Keratinocyte (primary cell): ENCODE measurements around the gene PKD2. TPM values are rescaled to one million over a fixed set of nuclear protein-coding genes. Genes with fewer than 3 reads are reported as not detected.

Experiments used
- DNase-seq: peaks from one replicate; pipeline ENCODE4 v3.0.0-alpha.2; 2011; ENCODE audit warnings: low read depth, missing footprints, low spot score
- FAIRE-seq: peaks from 2 replicates; lab custom pipeline; 2011; peaks lifted over from hg19 to GRCh38; lab: Jason Lieb, UNC
- H2AFZ ChIP-seq: 2 replicates; pipeline ENCODE4 v1.6.0; 2012; ENCODE audit warnings: low read length, control low read depth, inconsistent platforms; ENCODE audit not compliant: control insufficient read depth
- H3K27ac ChIP-seq: 2 replicates; pipeline ENCODE4 v1.5.1; 2011; ENCODE audit warnings: low read length; ENCODE audit not compliant: control insufficient read depth, insufficient read depth
- H3K27me3 ChIP-seq: 3 replicates; pipeline ENCODE4 v1.6.0; 2011; ENCODE audit warnings: low read length; ENCODE audit not compliant: control insufficient read depth, insufficient read depth; ENCODE audit errors: extremely low read depth
- H3K36me3 ChIP-seq, 2 experiments: 2 replicates in 1 of 2; 3 replicates in 1 of 2; pipeline ENCODE4 v1.5.1; 2011; ENCODE audit warnings: low read length in 2 of 2, mild to moderate bottlenecking in 1 of 2; ENCODE audit not compliant: control insufficient read depth in 2 of 2, insufficient read depth in 2 of 2; ENCODE audit errors: extremely low read depth in 1 of 2
- H3K4me1 ChIP-seq: 3 replicates; pipeline ENCODE4 v1.5.1; 2011; ENCODE audit warnings: low read length; ENCODE audit not compliant: control insufficient read depth, insufficient read depth; ENCODE audit errors: extremely low read depth
- H3K4me2 ChIP-seq: 3 replicates; pipeline ENCODE4 v1.6.0; 2011; ENCODE audit warnings: low read depth, low read length; ENCODE audit not compliant: control insufficient read depth, insufficient read depth; ENCODE audit errors: extremely low read depth
- H3K4me3 ChIP-seq, 3 experiments: fragments of 200-600 bp in 1 of 3; sonication (generic) in 1 of 3; 2 replicates in 2 of 3; 3 replicates in 1 of 3; pipeline ENCODE4 v1.5.1; 2011 to 2016; ENCODE audit warnings: low read length in 3 of 3, mild to moderate bottlenecking in 3 of 3, control low read depth in 2 of 3, inconsistent platforms in 1 of 3, low read depth in 1 of 3, mixed read lengths in 1 of 3, mixed run types in 1 of 3, moderate library complexity in 1 of 3; ENCODE audit not compliant: control insufficient read depth in 2 of 3, insufficient read depth in 2 of 3; ENCODE audit errors: extremely low read depth in 1 of 3
- H3K79me2 ChIP-seq: 2 replicates; pipeline ENCODE4 v1.6.0; 2012; ENCODE audit warnings: low read length; ENCODE audit not compliant: control insufficient read depth, insufficient read depth
- H3K9ac ChIP-seq: 3 replicates; pipeline ENCODE4 v1.6.0; 2011; ENCODE audit warnings: low read length; ENCODE audit not compliant: control insufficient read depth, insufficient read depth; ENCODE audit errors: extremely low read depth
- H3K9me1 ChIP-seq: 3 replicates; pipeline ENCODE4 v1.6.0; 2011; ENCODE audit warnings: low read length; ENCODE audit not compliant: control insufficient read depth, insufficient read depth; ENCODE audit errors: extremely low read depth
- H3K9me3 ChIP-seq: 2 replicates; pipeline ENCODE4 v1.5.1; 2012; ENCODE audit warnings: low read depth, low read length; ENCODE audit not compliant: control insufficient read depth
- H4K20me1 ChIP-seq: 3 replicates; pipeline ENCODE4 v1.6.0; 2011; ENCODE audit warnings: low read length; ENCODE audit not compliant: control insufficient read depth, insufficient read depth; ENCODE audit errors: extremely low read depth
- CTCF ChIP-seq, 3 experiments: IDR thresholded peaks in 1 of 3; conservative IDR thresholded peaks in 1 of 3; optimal IDR thresholded peaks in 1 of 3; 2 replicates in 2 of 3; 3 replicates in 1 of 3; pipeline versions ENCODE3 to v1.5.1; 2011; ENCODE audit warnings: low read length in 3 of 3, mild to moderate bottlenecking in 3 of 3, moderate library complexity in 2 of 3, control low read depth in 1 of 3, inconsistent platforms in 1 of 3; ENCODE audit not compliant: insufficient read depth in 2 of 3; ENCODE audit errors: extremely low read depth in 1 of 3
- EZH2 ChIP-seq: IDR thresholded peaks from one replicate; pipeline ENCODE4 v1.6.1; 2012; ENCODE audit warnings: inconsistent platforms, mild to moderate bottlenecking, low read length, moderate library complexity
- dilution Hi-C: fragments of 300-500 bp; cut with MboI; formaldehyde crosslinking; loops from one replicate; pipeline ENCODE4 v1.7.0; 2020; ENCODE audit warnings: low sequenced_read_pairs; ENCODE audit not compliant: extremely low pct_ligation_motif_present
- polyA plus RNA-seq, 5 experiments: library from polyadenylated mRNA; depleted of rRNA in 3 of 5; stranded (reverse) in 3 of 5; stranded (forward) in 1 of 5; unstranded in 1 of 5; fragments of >200 nt; gene quantifications; 1 replicate in 1 of 5; 2 replicates in 3 of 5; 3 replicates in 1 of 5; pipeline versions ENCODE4 v1.2.1 to v1.2.3, GENCODE V29; 2011 to 2012; ENCODE audit warnings: missing spikeins in 2 of 5, low read depth in 1 of 5, low replicate concordance in 1 of 5

PKD2 gene
- polyA plus RNA-seq, 1 donor (not counting 4 experiments of a cell fraction or from before 2014, with no cell fraction given): 21.5 TPM

- H3K79me2 ChIP-seq: no peaks in the 10 kb centered on the region
- H3K36me3 ChIP-seq: no peaks in the 10 kb centered on the region
- dilution Hi-C loops: loop anchor here (25.0 kb wide), 1 partner anchor 110 kb away; no protein-coding TSS in a partner anchor
- FAIRE-seq (no peak), DNase-seq (no peak)
- H4K20me1 ChIP-seq: no peaks in the 10 kb centered on the region
- no peak overlapping the region for H2AFZ ChIP-seq
- H3K4me3 ChIP-seq: no peak overlapping the region
- H3K27me3 ChIP-seq: no peaks in the 10 kb centered on the region
- no peak overlapping the region for H3K4me2 ChIP-seq
- H3K27ac ChIP-seq: no peak overlapping the region
- no peaks in the 10 kb centered on the region for H3K9me3 ChIP-seq
- no peaks in the 10 kb centered on the region for H3K9me1 ChIP-seq
- H3K9ac ChIP-seq: no peak overlapping the region
- TF ChIP-seq CTCF (optimal IDR thresholded peaks at IDR 0.05 in 1 of 3, IDR thresholded peaks at IDR 0.05 in 1 of 3, conservative IDR thresholded peaks at IDR 0.05 in 1 of 3; ENCODE audit: extremely low read depth in 1 of 3, insufficient read depth in 2 of 3, low read length in 3 of 3) (no peak), EZH2 (no peak)
- H3K4me1 ChIP-seq: peaks cover 18% of the 10 kb centered on the region
Observed at GRCh38 chr4:87971866-87972265, 35.6 kb upstream of the PKD2 start.

GRCh38 chr4:87973283-87974169 lies 33.9 kb upstream of the PKD2 start:
- peak overlapping the region; percentile 64 for H3K27ac ChIP-seq
- no peaks in the 10 kb centered on the region for H3K79me2 ChIP-seq
- H3K27me3 ChIP-seq: no peaks in the 10 kb centered on the region
- no peaks in the 10 kb centered on the region for H4K20me1 ChIP-seq
- FAIRE-seq: peak; percentile 91
- H3K9ac ChIP-seq: peak overlapping the region; percentile 22
- peak overlapping the region in 2 of 3 experiments; percentile 21 to 64 for H3K4me3 ChIP-seq
- peak; percentile 40 for DNase-seq
- TF ChIP-seq CTCF (optimal IDR thresholded peaks at IDR 0.05 in 1 of 3, IDR thresholded peaks at IDR 0.05 in 1 of 3, conservative IDR thresholded peaks at IDR 0.05 in 1 of 3; ENCODE audit: extremely low read depth in 1 of 3, insufficient read depth in 2 of 3, low read length in 3 of 3) (peak; percentile 64 to 77 (median 69)), EZH2 (no peak)
- H3K9me1 ChIP-seq: no peaks in the 10 kb centered on the region
- no peaks in the 10 kb centered on the region for H3K9me3 ChIP-seq
- dilution Hi-C loops: loop anchor here (25.0 kb wide), 1 partner anchor 111 kb away; no protein-coding TSS in a partner anchor
- peaks cover 18% of the 10 kb centered on the region for H3K4me1 ChIP-seq
- peak overlapping the region; percentile 82 for H3K4me2 ChIP-seq
- peak overlapping the region; percentile 78 for H2AFZ ChIP-seq
- H3K36me3 ChIP-seq: no peaks in the 10 kb centered on the region
